Spleen (tissue), 7 donors: ENCODE measurements around the gene MTX3.

ENCODE experiments used
- POLR2A ChIP-seq, 3 donors: fragments of 450-650 bp; IDR thresholded peaks; one replicate each; pipeline ENCODE4 v1.5.1; 2017; ENCODE audit warnings: antibody characterized with exemption in 3 of 3, mild to moderate bottlenecking in 1 of 3
- POLR2AphosphoS5 ChIP-seq, 3 donors: sonication (generic); formaldehyde crosslinking; IDR thresholded peaks; one replicate each; pipeline ENCODE4 v1.5.1; 2017; ENCODE audit warnings: antibody characterized with exemption in 3 of 3
- TF ChIP-seq, protein P1 (sequence below), 11 experiments: fragments of 200-600 bp in 7 of 11; fragments of 450-650 bp in 4 of 11; sonication (generic) in 4 of 11; IDR thresholded peaks in 8 of 11; conservative IDR thresholded peaks in 3 of 11; 1 replicate in 7 of 11; 2 replicates in 4 of 11; pipeline versions ENCODE4 v1.4.0 to v1.8.0; 2016 to 2021; ENCODE audit warnings: antibody characterized with exemption in 11 of 11, inconsistent platforms in 4 of 11, mild to moderate bottlenecking in 1 of 11
- donor health status: DM: no; HTN: no; CAD: no; lungs with moderate emphysema.
- donor health status: DM: no; HTN: no; CAD: no.
- donor health status: DM: no; HTN: no; CAD: no.

DNA sequence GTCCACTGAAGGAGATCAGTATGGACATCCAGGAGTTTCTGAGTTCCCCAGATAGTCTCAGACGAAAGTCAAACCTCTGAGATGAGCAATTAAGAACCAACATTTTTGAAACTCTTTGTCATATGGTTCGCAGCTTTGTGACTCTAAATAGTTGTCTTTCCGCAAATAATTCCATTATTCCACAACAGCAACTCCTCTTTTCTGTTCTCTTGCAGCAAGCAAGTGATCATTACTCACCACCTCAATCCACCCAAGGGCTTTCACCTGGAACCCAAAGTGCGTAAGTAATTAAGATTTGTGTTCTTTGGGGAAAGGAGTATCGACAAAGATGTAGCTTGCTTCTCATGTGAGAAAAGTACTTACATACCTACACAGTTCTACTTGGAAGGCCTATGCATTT, 15.6 kb downstream of the MTX3 start:
- TF ChIP-seq, protein P1, sequence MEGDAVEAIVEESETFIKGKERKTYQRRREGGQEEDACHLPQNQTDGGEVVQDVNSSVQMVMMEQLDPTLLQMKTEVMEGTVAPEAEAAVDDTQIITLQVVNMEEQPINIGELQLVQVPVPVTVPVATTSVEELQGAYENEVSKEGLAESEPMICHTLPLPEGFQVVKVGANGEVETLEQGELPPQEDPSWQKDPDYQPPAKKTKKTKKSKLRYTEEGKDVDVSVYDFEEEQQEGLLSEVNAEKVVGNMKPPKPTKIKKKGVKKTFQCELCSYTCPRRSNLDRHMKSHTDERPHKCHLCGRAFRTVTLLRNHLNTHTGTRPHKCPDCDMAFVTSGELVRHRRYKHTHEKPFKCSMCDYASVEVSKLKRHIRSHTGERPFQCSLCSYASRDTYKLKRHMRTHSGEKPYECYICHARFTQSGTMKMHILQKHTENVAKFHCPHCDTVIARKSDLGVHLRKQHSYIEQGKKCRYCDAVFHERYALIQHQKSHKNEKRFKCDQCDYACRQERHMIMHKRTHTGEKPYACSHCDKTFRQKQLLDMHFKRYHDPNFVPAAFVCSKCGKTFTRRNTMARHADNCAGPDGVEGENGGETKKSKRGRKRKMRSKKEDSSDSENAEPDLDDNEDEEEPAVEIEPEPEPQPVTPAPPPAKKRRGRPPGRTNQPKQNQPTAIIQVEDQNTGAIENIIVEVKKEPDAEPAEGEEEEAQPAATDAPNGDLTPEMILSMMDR (IDR thresholded peaks at IDR 0.05 in 8 of 11, conservative IDR thresholded peaks at IDR 0.05 in 3 of 11): no peak
- TF ChIP-seq POLR2A (IDR thresholded peaks at IDR 0.05) (no peak), POLR2AphosphoS5 (IDR thresholded peaks at IDR 0.05) (no peak)
